ENCODE data around the gene SUN2. TPM values are rescaled to one million over a fixed set of nuclear protein-coding genes. Genes with fewer than 3 reads are reported as not detected.
A peak's percentile ranks its signal among the peaks of the same experiment; 100 is the strongest.

SUN2 gene
- total and polyA plus RNA-seq, 2 of the 8 experiments (the other 6 are each of a cell fraction or from before 2014, with no cell fraction given), result 5.1 to 10.5 TPM

- TF ChIP-seq SIRT6 (IDR thresholded peaks at IDR 0.05; ENCODE audit: low read length) (no peak), MAX (IDR thresholded peaks at IDR 0.05) (peak; percentile 60), CBX8 (IDR thresholded peaks at IDR 0.05; ENCODE audit: borderline replicate concordance, low read depth, low read length) (no peak), SIN3A (conservative IDR thresholded peaks at IDR 0.05 in 1 of 2, IDR thresholded peaks at IDR 0.05 in 1 of 2; ENCODE audit: low read depth in 1 of 2, low read length in 2 of 2) (0 out of 4 replicates have a peak, but pooled peaks of 1 of the 2 experiments have one; percentile 42), CREB1 (IDR thresholded peaks at IDR 0.05) (peak; percentile 41; the same call in 1 of the 2 replicates), CTCF (IDR thresholded peaks at IDR 0.05; ENCODE audit: control extremely low read depth in 1 of 3, insufficient read depth in 1 of 3, low read depth in 1 of 3, low read length in 3 of 3) (peak; percentile 83 to 97 (median 94)), CBX5 (IDR thresholded peaks at IDR 0.05; ENCODE audit: low read depth, low read length) (no peak), SAP30 (IDR thresholded peaks at IDR 0.05; ENCODE audit: insufficient read depth, insufficient replicate concordance, low read length) (no peak), RFX5 (IDR thresholded peaks at IDR 0.05; ENCODE audit: borderline replicate concordance, low read depth, low read length) (no peak), CHD1 (IDR thresholded peaks at IDR 0.05; ENCODE audit: low read depth, low read length) (no peak), EP300 (IDR thresholded peaks at IDR 0.05; ENCODE audit: borderline replicate concordance in 1 of 2, low read depth in 2 of 2, low read length in 2 of 2) (no peak), RXRA (IDR thresholded peaks at IDR 0.05; ENCODE audit: insufficient read depth, low read depth, low read length) (peak; percentile 29; the same call in 1 of the 2 replicates), KDM1A (IDR thresholded peaks at IDR 0.05; ENCODE audit: borderline replicate concordance, low read length) (no peak), FOSL1 (IDR thresholded peaks at IDR 0.05; ENCODE audit: insufficient read depth, low read depth, low read length) (no peak), POLR2AphosphoS5 (IDR thresholded peaks at IDR 0.05; ENCODE audit: low read depth, low read length) (no peak), SP1 (IDR thresholded peaks at IDR 0.05; ENCODE audit: low read depth, low read length) (no peak), POLR2A (IDR thresholded peaks at IDR 0.05; ENCODE audit: control extremely low read depth in 1 of 2, low read depth in 2 of 2, low read length in 2 of 2) (no peak), ZNF274 (IDR thresholded peaks at IDR 0.05; ENCODE audit: borderline replicate concordance, extremely low read depth, low read length) (no peak), E2F6 (IDR thresholded peaks at IDR 0.05) (peak; percentile 33; the same call in 1 of the 2 replicates), POU5F1 (IDR thresholded peaks at IDR 0.05; ENCODE audit: low read depth, low read length) (no peak), TCF12 (IDR thresholded peaks at IDR 0.05; ENCODE audit: low read depth, low read length) (peak; percentile 66; the same call in 1 of the 2 replicates)
Measured at GRCh38 chr22:38766076-38766777, 10.4 kb upstream of the SUN2 start (continued).
